HEK293 (cell line): ENCODE data around the gene SRI.

Experiments
- CTCF ChIA-PET: fragments of 350-600 bp; formaldehyde crosslinking; extraction: SDS; loops from one replicate; lab custom pipeline; 2021; ENCODE audit warnings: antibody characterized with exemption; lab: Yijun Ruan, JAX
- POLR2A ChIA-PET: fragments of 300-600 bp; formaldehyde crosslinking; extraction: SDS; loops from one replicate; lab custom pipeline; 2020; ENCODE audit warnings: antibody characterized with exemption, inconsistent platforms; lab: Yijun Ruan, JAX
- H3K27ac ChIP-seq: fragments of 200-500 bp; sonication (Bioruptor generic); 2 replicates; pipeline ENCODE4 v1.5.1; 2014; ENCODE audit warnings: low read depth, low read length, control low read depth, inconsistent platforms; ENCODE audit errors: extremely low read depth
- H3K36me3 ChIP-seq, 2 experiments: fragments of 200-500 bp in 1 of 2; sonication (Bioruptor generic) in 1 of 2; 1 replicate in 1 of 2; 2 replicates in 1 of 2; pipeline ENCODE4 v1.5.1; 2014 to 2017; ENCODE audit warnings: inconsistent platforms in 2 of 2, low read length in 2 of 2; ENCODE audit not compliant: control insufficient read depth in 2 of 2, insufficient read depth in 1 of 2
- H3K4me1 ChIP-seq: fragments of 200-500 bp; sonication (Bioruptor generic); 2 replicates; pipeline ENCODE4 v1.5.1; 2014; ENCODE audit warnings: mild to moderate bottlenecking, low read length, inconsistent platforms; ENCODE audit not compliant: control insufficient read depth, insufficient read depth
- H3K4me3 ChIP-seq: 2 replicates; pipeline ENCODE4 v1.5.1; 2011; ENCODE audit warnings: low read depth, mild to moderate bottlenecking, control low read depth, low read length, moderate library complexity
- H3K9me3 ChIP-seq: fragments of 200-500 bp; sonication (Bioruptor generic); 2 replicates; pipeline ENCODE4 v1.5.1; 2014; ENCODE audit warnings: low read depth, low read length, inconsistent platforms; ENCODE audit not compliant: control insufficient read depth, insufficient read depth
- BCL11B ChIP-seq: fragments of 450-650 bp; formaldehyde crosslinking; IDR thresholded peaks from 2 replicates; pipeline ENCODE4 v1.5.1; 2016; ENCODE audit warnings: low read depth, missing biosample characterization, missing genetic modification characterization
- FEZF1 ChIP-seq: fragments of 450-650 bp; formaldehyde crosslinking; IDR thresholded peaks from 2 replicates; pipeline ENCODE4 v1.5.1; 2016; ENCODE audit warnings: missing biosample characterization, missing genetic modification characterization
- GFI1B ChIP-seq: fragments of 450-650 bp; formaldehyde crosslinking; IDR thresholded peaks from 2 replicates; pipeline ENCODE4 v1.5.1; 2016; ENCODE audit warnings: missing biosample characterization, missing genetic modification characterization
- GLI4 ChIP-seq: fragments of 450-650 bp; formaldehyde crosslinking; IDR thresholded peaks from 2 replicates; pipeline ENCODE4 v1.5.1; 2016; ENCODE audit warnings: missing biosample characterization, missing genetic modification characterization
- GLIS2 ChIP-seq: fragments of 450-650 bp; formaldehyde crosslinking; IDR thresholded peaks from 2 replicates; pipeline ENCODE4 v1.5.1; 2016; ENCODE audit warnings: missing biosample characterization, missing genetic modification characterization
- HIC1 ChIP-seq: fragments of 450-650 bp; formaldehyde crosslinking; IDR thresholded peaks from 2 replicates; pipeline ENCODE4 v1.5.1; 2016; ENCODE audit warnings: missing biosample characterization, missing genetic modification characterization
- KLF1 ChIP-seq: fragments of 450-650 bp; formaldehyde crosslinking; IDR thresholded peaks from 2 replicates; pipeline ENCODE4 v1.5.1; 2016; ENCODE audit warnings: missing biosample characterization, missing genetic modification characterization
- MYNN ChIP-seq: fragments of 450-650 bp; formaldehyde crosslinking; IDR thresholded peaks from 2 replicates; pipeline ENCODE4 v1.5.1; 2016; ENCODE audit warnings: missing biosample characterization, missing genetic modification characterization, borderline replicate concordance
- OVOL3 ChIP-seq: fragments of 450-650 bp; formaldehyde crosslinking; IDR thresholded peaks from 2 replicates; pipeline ENCODE4 v1.5.1; 2016; ENCODE audit warnings: missing biosample characterization, missing genetic modification characterization
- RBAK ChIP-seq: fragments of 450-650 bp; formaldehyde crosslinking; IDR thresholded peaks from 2 replicates; pipeline ENCODE4 v1.5.1; 2016; ENCODE audit warnings: missing biosample characterization, missing genetic modification characterization
- SP7 ChIP-seq: fragments of 450-650 bp; formaldehyde crosslinking; IDR thresholded peaks from 2 replicates; pipeline ENCODE4 v1.5.1; 2016; ENCODE audit warnings: missing biosample characterization, missing genetic modification characterization
- WT1 ChIP-seq: fragments of 450-650 bp; formaldehyde crosslinking; IDR thresholded peaks from 2 replicates; pipeline ENCODE4 v1.5.1; 2016; ENCODE audit warnings: missing biosample characterization, missing genetic modification characterization
- ZBTB10 ChIP-seq: fragments of 450-650 bp; formaldehyde crosslinking; IDR thresholded peaks from 2 replicates; pipeline ENCODE4 v1.5.1; 2016; ENCODE audit warnings: missing biosample characterization, missing genetic modification characterization
- ZBTB44 ChIP-seq: fragments of 450-650 bp; IDR thresholded peaks from 2 replicates; pipeline ENCODE4 v1.5.1; 2018; ENCODE audit warnings: missing biosample characterization, mild to moderate bottlenecking, missing genetic modification characterization
- ZBTB8A ChIP-seq: fragments of 450-650 bp; formaldehyde crosslinking; IDR thresholded peaks from 2 replicates; pipeline ENCODE4 v1.5.1; 2016; ENCODE audit warnings: missing biosample characterization, missing genetic modification characterization
- ZFP41 ChIP-seq: fragments of 450-650 bp; formaldehyde crosslinking; IDR thresholded peaks from 2 replicates; pipeline ENCODE4 v1.5.1; 2016; ENCODE audit warnings: missing biosample characterization, missing genetic modification characterization, borderline replicate concordance
- ZNF16 ChIP-seq: fragments of 450-650 bp; formaldehyde crosslinking; IDR thresholded peaks from 2 replicates; pipeline ENCODE4 v1.5.1; 2016; ENCODE audit warnings: low read depth, missing biosample characterization, missing genetic modification characterization
- ZNF18 ChIP-seq: fragments of 450-650 bp; formaldehyde crosslinking; IDR thresholded peaks from 2 replicates; pipeline ENCODE4 v1.5.1; 2016; ENCODE audit warnings: missing biosample characterization, missing genetic modification characterization
- ZNF214 ChIP-seq: fragments of 450-650 bp; formaldehyde crosslinking; IDR thresholded peaks from 2 replicates; pipeline ENCODE4 v1.5.1; 2017; ENCODE audit warnings: missing biosample characterization, mild to moderate bottlenecking, missing genetic modification characterization, borderline replicate concordance
- ZNF274 ChIP-seq, 2 experiments: fragments of 200-500 bp in 1 of 2; fragments of 450-650 bp in 1 of 2; sonication (Bioruptor generic) in 1 of 2; formaldehyde crosslinking in 1 of 2; IDR thresholded peaks; 2 replicates each; pipeline versions ENCODE4 v1.5.1 to v1.6.1; 2014 to 2016; ENCODE audit warnings: borderline replicate concordance in 1 of 2, inconsistent platforms in 1 of 2, low read length in 1 of 2, missing biosample characterization in 1 of 2, missing genetic modification characterization in 1 of 2
- ZNF335 ChIP-seq: fragments of 450-650 bp; formaldehyde crosslinking; conservative IDR thresholded peaks from 2 replicates; pipeline ENCODE4 v1.5.1; 2016; ENCODE audit warnings: missing biosample characterization, missing genetic modification characterization
- ZNF341 ChIP-seq: fragments of 450-650 bp; formaldehyde crosslinking; IDR thresholded peaks from 2 replicates; pipeline ENCODE4; 2016; ENCODE audit warnings: low read depth, missing biosample characterization, missing genetic modification characterization
- ZNF391 ChIP-seq: fragments of 450-650 bp; formaldehyde crosslinking; IDR thresholded peaks from 2 replicates; pipeline ENCODE4 v1.5.1; 2016; ENCODE audit warnings: low read depth, missing biosample characterization, missing genetic modification characterization, borderline replicate concordance
- ZNF510 ChIP-seq: fragments of 450-650 bp; formaldehyde crosslinking; IDR thresholded peaks from 2 replicates; pipeline ENCODE4 v1.5.1; 2018; ENCODE audit warnings: mild to moderate bottlenecking, missing genetic modification characterization, missing biosample characterization; ENCODE audit not compliant: insufficient replicate concordance
- ZNF600 ChIP-seq: fragments of 450-650 bp; formaldehyde crosslinking; IDR thresholded peaks from 2 replicates; pipeline ENCODE4 v1.5.1; 2016; ENCODE audit warnings: missing biosample characterization, missing genetic modification characterization
- ZNF768 ChIP-seq: fragments of 450-650 bp; formaldehyde crosslinking; IDR thresholded peaks from 2 replicates; pipeline ENCODE4 v1.5.1; 2018; ENCODE audit warnings: missing biosample characterization, mild to moderate bottlenecking, missing genetic modification characterization

SRI gene

GRCh38 chr7:88219781-88220747, at the start of gene SRI:
Gene SRI, minus strand, starts transcription at chr7:88220038. Its CDS starts 12 bp downstream, at chr7:88220026.
- Histone ChIP-seq H3K4me1 (0 out of 2 replicates have a peak, but pooled peaks cover 5% of the 10 kb centered on the region), H3K9me3 (no peaks in the 10 kb centered on the region), H3K27ac (peak within 1 kb of the TSS; percentile 64), H3K36me3 (peaks cover 14 to 22% of the 10 kb centered on the region in 2 experiments), H3K4me3 (peak within 1 kb of the TSS; percentile 98)
- POLR2A ChIA-PET: interaction anchor here (0.6 to 1.3 kb wide), 3 partner anchors 8 to 664 kb away, joined by 3 to 4 read pairs (median 4); no protein-coding TSS in a partner anchor
- CTCF ChIA-PET: interaction anchor here (0.6 to 1.4 kb wide), 5 partner anchors 9 to 384 kb away, joined by 3 to 5 read pairs (median 3); no protein-coding TSS in a partner anchor
- TF ChIP-seq MYNN (tag by site-specific recombination) (no peak), ZNF335 (tag by site-specific recombination) (peak; percentile 89), ZNF768 (tag by site-specific recombination) (no peak), BCL11B (no peak), KLF1 (tag by site-specific recombination) (peak; percentile 54), GFI1B (tag by site-specific recombination) (no peak), ZBTB44 (no peak), ZNF341 (tag by site-specific recombination) (peak; percentile 84), ZNF600 (tag by site-specific recombination) (0 out of 2 replicates have a peak, but pooled peaks have one; percentile 26), GLIS2 (tag by site-specific recombination) (peak; percentile 67; the same call in 1 of the 2 replicates), GLI4 (tag by site-specific recombination) (no peak), RBAK (no peak), ZFP41 (tag by site-specific recombination) (no peak), FEZF1 (tag by site-specific recombination) (no peak), ZBTB10 (tag by site-specific recombination) (peak; percentile 31; the same call in 1 of the 2 replicates), ZNF391 (tag by site-specific recombination) (no peak), ZNF16 (tag by site-specific recombination) (no peak), ZNF18 (tag by site-specific recombination) (peak; percentile 99), SP7 (0 out of 2 replicates have a peak, but pooled peaks have one; percentile 46), OVOL3 (tag by site-specific recombination) (no peak), HIC1 (tag by site-specific recombination) (peak; percentile 73; the same call in 1 of the 2 replicates), ZNF214 (tag by site-specific recombination) (no peak), ZNF510 (no peak), ZNF274 (IDR thresholded peaks at IDR 0.05; ENCODE audit: low read length) (no peak), ZNF274 (tag by site-specific recombination; IDR thresholded peaks at IDR 0.05; ENCODE audit: borderline replicate concordance) (no peak), WT1 (tag by site-specific recombination) (no peak; the same call in 1 of the 2 replicates), ZBTB8A (tag by site-specific recombination) (peak; percentile 64; the same call in 1 of the 2 replicates)
